Measurements from ENCODE around the gene TBP. TPM values are rescaled to one million over a fixed set of nuclear protein-coding genes. Genes with fewer than 3 reads are reported as not detected.

Gene TBP
- total and polyA plus RNA-seq, 2 of the 13 experiments (the other 11 are each of a cell fraction or from before 2014, with no cell fraction given), result 21.7 to 28.1 TPM

DNA sequence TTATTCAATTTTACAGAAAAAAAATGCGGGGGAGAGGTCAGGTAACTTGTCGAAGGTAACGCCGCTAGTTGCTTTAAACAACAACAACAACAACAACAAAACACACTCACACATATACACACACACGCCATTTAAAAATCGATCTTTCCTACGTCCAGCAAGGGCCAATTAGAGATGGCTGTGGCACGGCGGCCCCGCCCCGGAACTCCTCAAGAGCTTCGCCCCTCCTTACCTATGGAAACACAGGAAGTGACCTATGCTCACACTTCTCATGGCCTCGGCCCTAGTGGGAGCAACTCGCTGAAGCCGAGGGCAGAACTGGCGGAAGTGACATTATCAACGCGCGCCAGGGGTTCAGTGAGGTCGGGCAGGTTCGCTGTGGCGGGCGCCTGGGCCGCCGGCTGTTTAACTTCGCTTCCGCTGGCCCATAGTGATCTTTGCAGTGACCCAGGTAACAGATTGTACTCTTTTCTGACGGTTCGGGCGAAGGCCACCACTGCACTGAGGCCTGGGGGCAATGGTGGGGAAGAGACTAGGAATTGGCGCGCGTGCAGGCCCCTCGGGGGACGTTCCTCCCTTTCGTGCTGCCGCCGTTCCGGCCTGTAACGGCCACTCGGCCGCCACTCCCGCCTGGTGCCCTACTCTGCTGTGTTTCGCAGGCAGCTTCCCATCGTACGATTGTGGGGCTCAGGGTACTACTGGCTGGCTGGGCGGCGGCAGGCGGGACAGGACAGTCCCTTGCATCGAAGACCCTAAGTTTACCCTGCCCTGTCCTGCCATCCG lies at the start of gene TBP (continued):
- peak; percentile 87 for TF ChIP-seq ZNF646 (CRISPR knock-in tag; IDR thresholded peaks at IDR 0.05)
- TF ChIP-seq JUNB (CRISPR knock-in tag; IDR thresholded peaks at IDR 0.05; ENCODE audit: borderline replicate concordance), result no peak
- TF ChIP-seq KDM5B (CRISPR knock-in tag; IDR thresholded peaks at IDR 0.05; ENCODE audit: borderline replicate concordance), result peak; percentile 68; the same call in 1 of the 2 replicates
- TF ChIP-seq CHCHD3 (CRISPR knock-in tag; IDR thresholded peaks at IDR 0.05), result peak; percentile 71; the same call in 1 of the 2 replicates
- no peak for TF ChIP-seq ZNF207 (IDR thresholded peaks at IDR 0.05; ENCODE audit: borderline replicate concordance)
- no peak for TF ChIP-seq SNAPC2 (CRISPR knock-in tag; IDR thresholded peaks at IDR 0.05)
- peak; percentile 95 for TF ChIP-seq ERF (CRISPR knock-in tag; IDR thresholded peaks at IDR 0.05)
- peak; percentile 26; the same call in 1 of the 2 replicates for TF ChIP-seq CTCF (CRISPR knock-in tag; IDR thresholded peaks at IDR 0.05)
- TF ChIP-seq ZMYM2 (CRISPR knock-in tag; IDR thresholded peaks at IDR 0.05), result peak; percentile 54; the same call in 1 of the 2 replicates
- TF ChIP-seq, protein P1, sequence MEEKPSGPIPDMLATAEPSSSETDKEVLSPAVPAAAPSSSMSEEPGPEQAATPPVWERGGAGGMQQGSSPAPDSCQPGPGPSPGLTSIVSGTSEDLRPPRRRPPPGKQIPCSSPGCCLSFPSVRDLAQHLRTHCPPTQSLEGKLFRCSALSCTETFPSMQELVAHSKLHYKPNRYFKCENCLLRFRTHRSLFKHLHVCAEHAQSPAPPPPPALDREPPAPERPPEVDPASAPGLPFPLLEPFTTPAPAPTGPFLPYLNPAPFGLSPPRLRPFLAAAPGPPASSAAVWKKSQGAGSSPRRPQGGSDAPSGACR (CRISPR knock-in tag; IDR thresholded peaks at IDR 0.05), result no peak
- TF ChIP-seq BORCS8-MEF2B (CRISPR knock-in tag; IDR thresholded peaks at IDR 0.05), result peak; percentile 74; the same call in 1 of the 2 replicates
- peak; percentile 92; the same call in 1 of the 2 replicates for TF ChIP-seq ZNF350 (CRISPR knock-in tag; IDR thresholded peaks at IDR 0.05; ENCODE audit: borderline replicate concordance, low read depth)
- TF ChIP-seq ZNF382 (CRISPR knock-in tag; IDR thresholded peaks at IDR 0.05; ENCODE audit: borderline replicate concordance), result no peak
- TF ChIP-seq SPEN (CRISPR knock-in tag; IDR thresholded peaks at IDR 0.05; ENCODE audit: low read depth), result peak; percentile 100
- TF ChIP-seq, protein P2, sequence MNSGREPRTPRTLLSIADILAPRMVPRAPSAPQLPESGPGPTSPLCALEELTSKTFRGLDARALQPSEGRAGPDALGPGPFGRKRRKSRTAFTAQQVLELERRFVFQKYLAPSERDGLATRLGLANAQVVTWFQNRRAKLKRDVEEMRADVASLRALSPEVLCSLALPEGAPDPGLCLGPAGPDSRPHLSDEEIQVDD (CRISPR knock-in tag; IDR thresholded peaks at IDR 0.05; ENCODE audit: borderline replicate concordance), result peak; percentile 63
- no peak for TF ChIP-seq POLR2AphosphoS2 (IDR thresholded peaks at IDR 0.05; ENCODE audit: low read depth, low read length)
- TF ChIP-seq, protein P3, sequence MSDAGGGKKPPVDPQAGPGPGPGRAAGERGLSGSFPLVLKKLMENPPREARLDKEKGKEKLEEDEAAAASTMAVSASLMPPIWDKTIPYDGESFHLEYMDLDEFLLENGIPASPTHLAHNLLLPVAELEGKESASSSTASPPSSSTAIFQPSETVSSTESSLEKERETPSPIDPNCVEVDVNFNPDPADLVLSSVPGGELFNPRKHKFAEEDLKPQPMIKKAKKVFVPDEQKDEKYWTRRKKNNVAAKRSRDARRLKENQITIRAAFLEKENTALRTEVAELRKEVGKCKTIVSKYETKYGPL (CRISPR knock-in tag; IDR thresholded peaks at IDR 0.05), result peak; percentile 61; the same call in 1 of the 2 replicates
- peak; percentile 96 for TF ChIP-seq ZNF605 (CRISPR knock-in tag; IDR thresholded peaks at IDR 0.05)
- no peak for TF ChIP-seq NCOA1 (CRISPR knock-in tag; IDR thresholded peaks at IDR 0.05)

Measured in HepG2 (cell line).